Nephron (organoid): Measurements from ENCODE around the gene RYR1.

Experiments
- H3K27ac Mint-ChIP-seq, 3 experiments: 2 replicates each; pipeline ENCODE4 v1.8.0; 2020; ENCODE audit warnings: mixed read lengths in 3 of 3, mild to moderate bottlenecking in 2 of 3, moderate library complexity in 1 of 3
- H3K27me3 Mint-ChIP-seq: 2 replicates; pipeline ENCODE4 v1.8.0; 2021; ENCODE audit warnings: low read depth, mild to moderate bottlenecking, moderate library complexity, mixed read lengths
- H3K36me3 Mint-ChIP-seq: 2 replicates; pipeline ENCODE4 v1.8.0; 2020; ENCODE audit warnings: low read depth, mixed read lengths
- H3K4me1 Mint-ChIP-seq: 2 replicates; pipeline ENCODE4 v1.8.0; 2020; ENCODE audit warnings: mixed read lengths
- H3K4me3 Mint-ChIP-seq, 3 experiments: 2 replicates each; pipeline ENCODE4 v1.8.0; 2020; ENCODE audit warnings: mild to moderate bottlenecking in 3 of 3, mixed read lengths in 3 of 3, moderate library complexity in 2 of 3
- H3K9me3 Mint-ChIP-seq: 2 replicates; pipeline ENCODE4 v1.8.0; 2020; ENCODE audit warnings: mixed read lengths
- TF ChIP-seq, protein P1 (sequence below), 3 experiments: fragments of 200-600 bp; sonication (generic); IDR thresholded peaks; one replicate each; pipeline ENCODE4 v1.5.0; 2021; ENCODE audit warnings: antibody characterized with exemption in 3 of 3; ENCODE audit not compliant: unreplicated experiment in 3 of 3

The RYR1 gene

DNA sequence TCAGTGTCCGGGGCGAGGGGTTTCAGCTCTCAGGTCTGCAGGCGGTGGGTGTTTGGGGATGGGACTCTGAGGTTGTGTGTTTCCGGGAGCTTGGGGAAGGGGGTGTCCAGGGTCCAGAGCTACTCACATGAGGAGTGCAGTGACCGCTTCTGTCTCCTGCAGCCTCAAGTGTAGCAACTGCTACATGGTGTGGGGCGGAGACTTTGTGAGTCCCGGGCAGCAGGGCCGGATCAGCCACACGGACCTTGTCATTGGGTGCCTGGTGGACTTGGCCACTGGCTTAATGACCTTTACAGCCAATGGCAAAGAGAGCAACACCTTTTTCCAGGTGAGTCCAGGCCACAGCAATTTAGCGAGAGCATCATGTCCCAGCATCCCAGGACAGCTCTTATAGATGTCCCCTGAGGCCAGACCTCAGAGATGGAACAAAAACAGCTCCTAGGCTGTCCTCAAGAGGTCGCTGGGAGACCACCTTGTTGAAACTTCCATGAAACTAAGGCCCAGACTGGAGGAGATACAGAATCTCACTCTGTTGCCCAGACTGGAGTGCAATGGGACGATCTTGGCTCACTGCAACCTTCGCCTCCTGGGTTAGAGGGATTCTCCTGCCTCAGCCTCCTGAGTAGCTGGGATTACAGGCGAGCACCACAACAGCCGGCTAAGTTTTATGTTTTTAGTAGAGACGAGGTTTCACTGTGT lies 44.9 kb downstream of the RYR1 start:
- no peaks in the 10 kb centered on the region for H3K27me3 Mint-ChIP-seq
- H3K4me1 Mint-ChIP-seq = no peaks in the 10 kb centered on the region
- H3K9me3 Mint-ChIP-seq = no peaks in the 10 kb centered on the region
- H3K36me3 Mint-ChIP-seq = no peaks in the 10 kb centered on the region
- H3K27ac Mint-ChIP-seq = no peak overlapping the region
- H3K4me3 Mint-ChIP-seq = no peak overlapping the region
- TF ChIP-seq, protein P1, sequence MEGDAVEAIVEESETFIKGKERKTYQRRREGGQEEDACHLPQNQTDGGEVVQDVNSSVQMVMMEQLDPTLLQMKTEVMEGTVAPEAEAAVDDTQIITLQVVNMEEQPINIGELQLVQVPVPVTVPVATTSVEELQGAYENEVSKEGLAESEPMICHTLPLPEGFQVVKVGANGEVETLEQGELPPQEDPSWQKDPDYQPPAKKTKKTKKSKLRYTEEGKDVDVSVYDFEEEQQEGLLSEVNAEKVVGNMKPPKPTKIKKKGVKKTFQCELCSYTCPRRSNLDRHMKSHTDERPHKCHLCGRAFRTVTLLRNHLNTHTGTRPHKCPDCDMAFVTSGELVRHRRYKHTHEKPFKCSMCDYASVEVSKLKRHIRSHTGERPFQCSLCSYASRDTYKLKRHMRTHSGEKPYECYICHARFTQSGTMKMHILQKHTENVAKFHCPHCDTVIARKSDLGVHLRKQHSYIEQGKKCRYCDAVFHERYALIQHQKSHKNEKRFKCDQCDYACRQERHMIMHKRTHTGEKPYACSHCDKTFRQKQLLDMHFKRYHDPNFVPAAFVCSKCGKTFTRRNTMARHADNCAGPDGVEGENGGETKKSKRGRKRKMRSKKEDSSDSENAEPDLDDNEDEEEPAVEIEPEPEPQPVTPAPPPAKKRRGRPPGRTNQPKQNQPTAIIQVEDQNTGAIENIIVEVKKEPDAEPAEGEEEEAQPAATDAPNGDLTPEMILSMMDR (IDR thresholded peaks at IDR 0.05; ENCODE audit: unreplicated experiment in 3 of 3) = no peak

DNA sequence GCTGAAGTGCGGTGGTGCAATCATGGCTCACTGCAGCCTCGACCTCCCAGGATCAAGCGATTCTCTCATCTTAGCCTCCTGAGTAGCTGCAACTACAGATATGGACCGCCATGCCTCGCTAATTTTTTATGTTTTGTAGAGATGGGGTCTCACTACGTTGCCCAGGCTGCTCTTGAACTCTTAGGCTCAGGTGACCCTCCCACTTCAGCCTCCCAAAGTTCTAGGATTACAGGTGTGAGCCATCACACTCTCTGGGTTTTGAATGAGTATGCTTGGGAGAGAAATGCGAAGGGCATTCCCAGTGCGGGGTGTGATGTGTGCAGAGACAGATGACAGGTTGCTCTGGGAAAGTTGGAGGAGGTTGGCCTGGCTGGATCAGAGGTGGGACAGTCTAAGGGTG lies 49.0 kb downstream of the RYR1 start:
- Mint-ChIP-seq H3K9me3 (peaks cover 7% of the 10 kb centered on the region), H3K4me3 (no peak overlapping the region), H3K27me3 (no peaks in the 10 kb centered on the region), H3K4me1 (no peaks in the 10 kb centered on the region), H3K36me3 (peaks cover 9% of the 10 kb centered on the region), H3K27ac (no peak overlapping the region)
- TF ChIP-seq, protein P1 (IDR thresholded peaks at IDR 0.05; ENCODE audit: unreplicated experiment in 3 of 3) = no peak

DNA sequence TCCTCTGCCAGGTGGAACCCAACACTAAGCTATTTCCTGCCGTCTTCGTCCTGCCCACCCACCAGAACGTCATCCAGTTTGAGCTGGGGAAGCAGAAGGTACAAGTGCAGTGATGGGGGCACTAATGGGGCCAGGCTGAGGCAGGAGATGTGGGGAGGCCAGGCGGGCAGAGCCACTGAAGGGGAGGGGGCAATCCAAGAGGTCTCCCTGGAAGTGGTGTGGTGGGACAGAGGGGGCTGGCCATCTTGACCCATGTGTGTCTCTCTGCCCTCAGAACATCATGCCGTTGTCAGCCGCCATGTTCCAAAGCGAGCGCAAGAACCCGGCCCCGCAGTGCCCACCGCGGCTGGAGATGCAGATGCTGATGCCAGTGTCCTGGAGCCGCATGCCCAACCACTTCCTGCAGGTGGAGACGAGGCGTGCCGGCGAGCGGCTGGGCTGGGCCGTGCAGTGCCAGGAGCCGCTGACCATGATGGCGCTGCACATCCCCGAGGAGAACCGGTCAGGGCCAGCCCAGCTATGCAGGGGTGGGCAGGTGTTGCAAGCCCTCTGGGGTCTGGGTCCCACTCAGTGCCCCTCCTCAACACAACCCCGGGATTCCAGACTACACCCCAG lies 49.6 kb downstream of the RYR1 start:
- TF ChIP-seq, protein P1 (IDR thresholded peaks at IDR 0.05; ENCODE audit: unreplicated experiment in 3 of 3) = no peak
- no peaks in the 10 kb centered on the region for H3K27me3 Mint-ChIP-seq
- H3K4me1 Mint-ChIP-seq = no peaks in the 10 kb centered on the region
- peaks cover 12% of the 10 kb centered on the region for H3K36me3 Mint-ChIP-seq
- no peak overlapping the region for H3K4me3 Mint-ChIP-seq
- H3K27ac Mint-ChIP-seq = no peak overlapping the region
- peaks cover 9% of the 10 kb centered on the region for H3K9me3 Mint-ChIP-seq

DNA sequence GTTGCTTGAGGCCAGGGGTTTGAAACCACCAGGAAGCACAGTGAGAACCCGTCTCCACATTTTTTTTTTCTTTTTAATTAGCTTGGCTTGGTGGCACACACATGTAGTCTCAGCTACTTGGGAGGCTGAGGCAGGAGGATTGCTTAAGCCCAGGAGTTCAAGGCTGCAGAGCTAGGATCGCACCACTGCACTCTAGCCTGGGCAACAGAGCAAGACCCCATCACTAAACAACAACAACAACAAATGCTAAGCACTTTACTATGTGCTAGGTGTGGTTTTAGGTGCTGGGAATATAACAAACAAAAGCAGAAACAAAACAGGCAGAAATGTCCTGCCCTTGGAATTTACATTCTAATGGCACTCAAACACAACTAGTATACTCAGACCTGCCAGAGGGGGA lies 51.3 kb downstream of the RYR1 start:
- TF ChIP-seq, protein P1 (IDR thresholded peaks at IDR 0.05; ENCODE audit: unreplicated experiment in 3 of 3) = no peak

DNA sequence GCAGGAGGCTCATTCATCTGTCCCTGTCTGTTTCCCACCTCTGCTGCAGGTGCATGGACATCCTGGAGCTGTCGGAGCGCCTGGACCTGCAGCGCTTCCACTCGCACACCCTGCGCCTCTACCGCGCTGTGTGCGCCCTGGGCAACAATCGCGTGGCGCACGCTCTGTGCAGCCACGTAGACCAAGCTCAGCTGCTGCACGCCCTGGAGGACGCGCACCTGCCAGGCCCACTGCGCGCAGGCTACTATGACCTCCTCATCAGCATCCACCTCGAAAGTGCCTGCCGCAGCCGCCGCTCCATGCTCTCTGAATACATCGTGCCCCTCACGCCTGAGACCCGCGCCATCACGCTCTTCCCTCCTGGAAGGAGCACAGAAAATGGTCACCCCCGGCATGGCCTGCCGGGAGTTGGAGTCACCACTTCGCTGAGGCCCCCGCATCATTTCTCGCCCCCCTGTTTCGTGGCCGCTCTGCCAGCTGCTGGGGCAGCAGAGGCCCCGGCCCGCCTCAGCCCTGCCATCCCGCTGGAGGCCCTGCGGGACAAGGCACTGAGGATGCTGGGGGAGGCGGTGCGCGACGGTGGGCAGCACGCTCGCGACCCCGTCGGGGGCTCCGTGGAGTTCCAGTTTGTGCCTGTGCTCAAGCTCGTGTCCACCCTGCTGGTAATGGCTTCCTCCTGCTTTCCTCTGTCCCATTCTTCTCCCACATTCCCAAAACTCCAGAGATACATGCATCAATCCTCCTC lies 52.2 kb downstream of the RYR1 start:
- H3K36me3 Mint-ChIP-seq = peaks cover 28% of the 10 kb centered on the region
- no peak overlapping the region for H3K4me3 Mint-ChIP-seq
- TF ChIP-seq, protein P1 (IDR thresholded peaks at IDR 0.05; ENCODE audit: unreplicated experiment in 3 of 3) = no peak
- H3K27ac Mint-ChIP-seq = no peak overlapping the region
- no peaks in the 10 kb centered on the region for H3K4me1 Mint-ChIP-seq
- H3K27me3 Mint-ChIP-seq = peaks cover 4% of the 10 kb centered on the region
- peaks cover 12% of the 10 kb centered on the region for H3K9me3 Mint-ChIP-seq

More for the DNA sequence above, 51.3 kb downstream of the RYR1 start:
- Mint-ChIP-seq H3K36me3 (peaks cover 21% of the 10 kb centered on the region), H3K27ac (no peak overlapping the region), H3K4me1 (no peaks in the 10 kb centered on the region), H3K27me3 (peaks cover 4% of the 10 kb centered on the region), H3K9me3 (peaks cover 10% of the 10 kb centered on the region), H3K4me3 (no peak overlapping the region)
